ENCODE data around the gene GOLGA8B. TPM values are rescaled to one million over a fixed set of nuclear protein-coding genes. Genes with fewer than 3 reads are reported as not detected.
A peak's percentile ranks its signal among the peaks of the same experiment; 100 is the strongest.
"Not testable (repeated sequence)": the region's sequence is repeated elsewhere in the genome, so short reads cannot be mapped to it uniquely, and the experiment has no call there.

GOLGA8B gene, protein sequence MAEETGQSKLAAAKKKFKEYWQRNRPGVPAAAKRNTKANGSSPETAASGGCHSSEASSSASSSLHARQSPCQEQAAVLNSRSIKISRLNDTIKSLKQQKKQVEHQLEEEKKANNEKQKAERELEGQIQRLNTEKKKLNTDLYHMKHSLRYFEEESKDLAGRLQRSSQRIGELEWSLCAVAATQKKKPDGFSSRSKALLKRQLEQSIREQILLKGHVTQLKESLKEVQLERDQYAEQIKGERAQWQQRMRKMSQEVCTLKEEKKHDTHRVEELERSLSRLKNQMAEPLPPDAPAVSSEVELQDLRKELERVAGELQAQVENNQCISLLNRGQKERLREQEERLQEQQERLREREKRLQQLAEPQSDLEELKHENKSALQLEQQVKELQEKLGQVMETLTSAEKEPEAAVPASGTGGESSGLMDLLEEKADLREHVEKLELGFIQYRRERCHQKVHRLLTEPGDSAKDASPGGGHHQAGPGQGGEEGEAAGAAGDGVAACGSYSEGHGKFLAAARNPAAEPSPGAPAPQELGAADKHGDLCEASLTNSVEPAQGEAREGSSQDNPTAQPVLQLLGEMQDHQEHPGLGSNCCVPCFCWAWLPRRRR
- total RNA-seq: 82.3 and 139 TPM in 2 replicates
- polyA plus RNA-seq: 84.1 and 86.8 TPM in 2 replicates

GRCh38 chr15:34583399-34584329 lies at the start of gene GOLGA8B:
TSS of gene GOLGA8B (minus strand) at chr15:34583651. CDS start at chr15:34535912, 47,739 bp downstream.
- H3K4me3 ChIP-seq: peak within 1 kb of the TSS; percentile 89
- peak; percentile 3 for TF ChIP-seq CTCF (IDR thresholded peaks at IDR 0.05; ENCODE audit: low read depth, low read length)
- H3K36me3 ChIP-seq: no peaks in the 10 kb centered on the region
- H3K4me1 ChIP-seq (ENCODE audit: low read depth): peaks cover 4% of the 10 kb centered on the region
- no peaks in the 10 kb centered on the region for H3K27me3 ChIP-seq
- no peaks in the 10 kb centered on the region for H3K9me3 ChIP-seq (ENCODE audit: low read depth)
- no peak within 1 kb of the TSS for H3K27ac ChIP-seq
- peak; percentile 66 to 91 for DNase-seq (ENCODE audit: low read depth in 1 of 2, low spot score in 1 of 2)

DNA sequence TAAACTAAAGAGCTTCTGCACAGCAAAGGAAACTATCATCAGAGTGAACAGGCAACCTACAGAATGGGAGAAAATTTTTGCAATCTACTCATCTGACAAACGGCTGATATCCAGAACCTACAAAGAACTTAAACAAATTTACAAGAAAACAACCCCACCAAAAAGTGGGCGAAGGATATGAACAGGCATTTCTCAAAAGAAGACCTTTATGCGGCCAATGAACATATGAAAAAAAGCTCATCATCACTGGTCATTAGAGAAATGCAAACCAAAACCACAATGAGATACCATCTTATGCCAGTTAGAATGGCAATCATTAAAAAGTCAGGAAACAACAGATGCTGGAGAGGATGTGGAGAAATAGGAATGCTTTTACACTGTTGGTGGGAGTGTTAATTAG lies 49.7 kb upstream of the GOLGA8B start:
- H3K4me3 ChIP-seq; H3K4me1 ChIP-seq (ENCODE audit: low read depth); H3K9me3 ChIP-seq (ENCODE audit: low read depth); DNase-seq (ENCODE audit: low read depth in 1 of 2, low spot score in 1 of 2); H3K36me3 ChIP-seq; H3K27ac ChIP-seq; H3K27me3 ChIP-seq: not testable (repeated sequence)

- Histone ChIP-seq H3K9me3 (ENCODE audit: low read depth) (no peaks in the 10 kb centered on the region), H3K36me3 (no peaks in the 10 kb centered on the region), H3K4me3 (no peak overlapping the region), H3K4me1 (ENCODE audit: low read depth) (no peaks in the 10 kb centered on the region), H3K27ac (no peak overlapping the region), H3K27me3 (no peaks in the 10 kb centered on the region)
- no peak for TF ChIP-seq CTCF (IDR thresholded peaks at IDR 0.05; ENCODE audit: low read depth, low read length)
- DNase-seq (ENCODE audit: low read depth in 1 of 2, low spot score in 1 of 2): no peak
Measured at GRCh38 chr15:34628577-34629152, 45.2 kb upstream of the GOLGA8B start.

DNA sequence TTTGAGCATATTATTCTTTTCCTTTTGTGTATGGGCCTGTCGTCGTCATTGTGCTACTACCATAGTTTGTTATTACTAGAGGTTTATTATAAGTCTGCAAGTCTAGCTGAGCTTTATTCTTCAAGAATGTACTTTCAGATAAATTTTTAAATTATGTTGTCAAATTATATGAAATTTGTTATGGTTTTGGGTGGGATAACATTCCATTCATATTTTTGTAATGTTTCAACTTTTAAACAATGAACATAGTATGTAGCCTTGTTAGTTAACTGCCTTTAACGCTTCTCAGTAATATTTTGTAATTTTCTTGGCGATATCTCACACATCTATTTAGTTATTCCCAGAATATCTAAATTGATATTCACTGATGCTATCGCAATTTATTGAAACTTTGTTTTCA lies 41.6 kb upstream of the GOLGA8B start:
- Histone ChIP-seq H3K36me3 (no peaks in the 10 kb centered on the region), H3K4me1 (ENCODE audit: low read depth) (no peaks in the 10 kb centered on the region), H3K4me3 (no peak overlapping the region), H3K27ac (no peak overlapping the region), H3K27me3 (peaks cover 6% of the 10 kb centered on the region), H3K9me3 (ENCODE audit: low read depth) (no peaks in the 10 kb centered on the region)
- DNase-seq (ENCODE audit: low read depth in 1 of 2, low spot score in 1 of 2): no peak
- TF ChIP-seq CTCF (IDR thresholded peaks at IDR 0.05; ENCODE audit: low read depth, low read length): no peak

DNA sequence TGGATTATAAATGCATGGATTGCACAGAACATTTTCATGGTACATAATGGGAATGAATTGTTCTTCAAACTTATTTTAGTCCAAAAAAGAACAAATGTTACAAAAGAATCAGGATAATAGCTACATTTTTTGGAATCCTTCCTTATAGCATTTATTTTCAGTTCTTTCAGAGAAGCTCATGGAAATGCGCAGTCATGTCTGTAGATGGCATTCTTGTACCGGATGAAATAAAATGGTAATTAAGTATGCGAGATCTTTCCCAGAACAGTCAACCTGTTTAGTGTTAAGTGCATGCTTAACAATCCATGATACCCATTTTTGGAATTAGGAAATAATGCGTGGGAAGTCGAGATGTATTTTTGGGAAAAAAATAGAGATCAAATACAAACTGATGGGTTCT lies 38.2 kb upstream of the GOLGA8B start:
- H3K36me3 ChIP-seq: no peaks in the 10 kb centered on the region
- H3K9me3 ChIP-seq (ENCODE audit: low read depth): no peaks in the 10 kb centered on the region
- DNase-seq (ENCODE audit: low read depth in 1 of 2, low spot score in 1 of 2): peak in 1 of 2 donors; percentile 7
- no peak overlapping the region for H3K4me3 ChIP-seq
- H3K27me3 ChIP-seq: peaks cover 6% of the 10 kb centered on the region
- TF ChIP-seq CTCF (IDR thresholded peaks at IDR 0.05; ENCODE audit: low read depth, low read length): no peak
- no peak overlapping the region for H3K27ac ChIP-seq
- peaks cover 11% of the 10 kb centered on the region for H3K4me1 ChIP-seq (ENCODE audit: low read depth)

Data from cardiac muscle cell (in vitro differentiated cells and primary cell).